AG04450 (cell line): Measurements from ENCODE around the gene GRID1. TPM values are rescaled to one million over a fixed set of nuclear protein-coding genes. Genes with fewer than 3 reads are reported as not detected.

Experiments used
- CTCF ChIA-PET: fragments of 300-600, 350-600 bp; formaldehyde crosslinking; extraction: SDS; loops from one replicate; lab custom pipeline; 2022; ENCODE audit warnings: antibody characterized with exemption, inconsistent platforms; lab: Charles Lee
- POLR2A ChIA-PET: fragments of 350-600 bp; formaldehyde crosslinking; extraction: SDS; loops from one replicate; lab custom pipeline; 2021; ENCODE audit warnings: antibody characterized with exemption, inconsistent platforms; lab: Yijun Ruan, JAX
- DNase-seq: peaks from one replicate; pipeline ENCODE4 v3.0.0-alpha.2; 2011; ENCODE audit warnings: low read depth, low spot score
- H3K27ac ChIP-seq: one replicate; pipeline ENCODE4 v1.5.1; 2012; ENCODE audit warnings: low read depth, low read length, control low read depth
- H3K27me3 ChIP-seq: one replicate; pipeline ENCODE4 v1.6.0; 2012; ENCODE audit warnings: low read length; ENCODE audit not compliant: control insufficient read depth, insufficient read depth
- H3K4me3 ChIP-seq: 2 replicates; pipeline ENCODE4 v1.5.1; 2011; ENCODE audit warnings: mild to moderate bottlenecking, low read depth, low read length, control low read depth
- H3K9me3 ChIP-seq: 2 replicates; pipeline ENCODE4 v1.5.1; 2012; ENCODE audit warnings: low read length; ENCODE audit not compliant: control insufficient read depth, insufficient read depth
- CTCF ChIP-seq: IDR thresholded peaks from 2 replicates; pipeline ENCODE4 v1.5.1; 2011; ENCODE audit warnings: low read depth, low read length, control low read depth, inconsistent platforms
- polyA plus RNA-seq: library from polyadenylated mRNA; depleted of rRNA; stranded (reverse); fragments of >200 nt; gene quantifications from 2 replicates; pipeline ENCODE4 v1.2.3, GENCODE V29; 2011

Gene GRID1
- polyA plus RNA-seq, 1 experiment, result not detected

GRCh38 chr10:86199041-86199440 lies 167.6 kb downstream of the GRID1 start:
- Histone ChIP-seq H3K27me3 (no peaks in the 10 kb centered on the region), H3K4me3 (no peak overlapping the region), H3K27ac (no peak overlapping the region), H3K9me3 (no peaks in the 10 kb centered on the region)
- no peak for TF ChIP-seq CTCF
- CTCF ChIA-PET, result no interaction called here
- DNase-seq, result no peak
- POLR2A ChIA-PET, result no interaction called here

GRCh38 chr10:86198271-86198670 lies 168.3 kb downstream of the GRID1 start:
- H3K27me3 ChIP-seq, result no peaks in the 10 kb centered on the region
- DNase-seq, result no peak
- CTCF ChIA-PET, result no interaction called here
- POLR2A ChIA-PET, result no interaction called here
- TF ChIP-seq CTCF, result no peak
- no peaks in the 10 kb centered on the region for H3K9me3 ChIP-seq
- H3K4me3 ChIP-seq, result no peak overlapping the region
- H3K27ac ChIP-seq, result no peak overlapping the region

GRCh38 chr10:86197166-86197790 lies 169.3 kb downstream of the GRID1 start:
- Histone ChIP-seq H3K27me3 (no peaks in the 10 kb centered on the region), H3K9me3 (no peaks in the 10 kb centered on the region), H3K4me3 (no peak overlapping the region), H3K27ac (no peak overlapping the region)
- no peak for DNase-seq
- ChIA-PET CTCF (no interaction called here), POLR2A (no interaction called here)
- TF ChIP-seq CTCF, result no peak

GRCh38 chr10:86195521-86196157 lies 171.0 kb downstream of the GRID1 start:
- no peak for DNase-seq
- CTCF ChIA-PET, result no interaction called here
- POLR2A ChIA-PET, result no interaction called here

More at GRCh38 chr10:86195521-86196157, 171.0 kb downstream of the GRID1 start:
- H3K27ac ChIP-seq, result no peak overlapping the region
- no peaks in the 10 kb centered on the region for H3K9me3 ChIP-seq
- no peak for TF ChIP-seq CTCF
- no peaks in the 10 kb centered on the region for H3K27me3 ChIP-seq
- H3K4me3 ChIP-seq, result no peak overlapping the region
